Measurements from ENCODE around the gene NOS3. TPM values are rescaled to one million over a fixed set of nuclear protein-coding genes. Genes with fewer than 3 reads are reported as not detected.

NOS3 gene
- total RNA-seq, 1 experiment from 2014 or later: 3.2 TPM

GRCh38 chr7:150955519-150956394, 35.1 kb upstream of the NOS3 start:
- H3K36me3 ChIP-seq (ENCODE audit: low read depth): no peaks in the 10 kb centered on the region
- H3K9me2 ChIP-seq (ENCODE audit: insufficient read depth): no peaks in the 10 kb centered on the region
- no peaks in the 10 kb centered on the region for H3K79me2 ChIP-seq (ENCODE audit: low read depth)
- no peak for DNase-seq
- intact Hi-C loops (cut with micrococcal nuclease; ENCODE audit: unreplicated experiment): no loop called here
- CTCF ChIA-PET: no interaction called here
- H3K4me2 ChIP-seq: no peak overlapping the region
- no peak overlapping the region for H3K27ac ChIP-seq
- BruUV-seq (replicated peaks): no TSS peak
- no peak for TF ChIP-seq CTCF (conservative IDR thresholded peaks at IDR 0.05)
- TF ChIP-seq EZH2 (IDR thresholded peaks at IDR 0.05; ENCODE audit: low read depth): no peak
- no peak overlapping the region for H3K4me3 ChIP-seq
- no peaks in the 10 kb centered on the region for H3K9me3 ChIP-seq (ENCODE audit: insufficient read depth, low read depth)
- no peaks in the 10 kb centered on the region for H4K20me1 ChIP-seq (ENCODE audit: insufficient read depth)
- no peak overlapping the region for H2AFZ ChIP-seq
- POLR2A ChIA-PET (ENCODE audit: unreplicated experiment): no interaction called here
- H3F3A ChIP-seq (ENCODE audit: insufficient read depth, low read depth): no peaks in the 10 kb centered on the region
- no peaks in the 10 kb centered on the region for H3K4me1 ChIP-seq (replicated peaks; ENCODE audit: insufficient read depth)
- peaks cover 54% of the 10 kb centered on the region for H3K27me3 ChIP-seq (ENCODE audit: insufficient read depth, low read depth)

DNA sequence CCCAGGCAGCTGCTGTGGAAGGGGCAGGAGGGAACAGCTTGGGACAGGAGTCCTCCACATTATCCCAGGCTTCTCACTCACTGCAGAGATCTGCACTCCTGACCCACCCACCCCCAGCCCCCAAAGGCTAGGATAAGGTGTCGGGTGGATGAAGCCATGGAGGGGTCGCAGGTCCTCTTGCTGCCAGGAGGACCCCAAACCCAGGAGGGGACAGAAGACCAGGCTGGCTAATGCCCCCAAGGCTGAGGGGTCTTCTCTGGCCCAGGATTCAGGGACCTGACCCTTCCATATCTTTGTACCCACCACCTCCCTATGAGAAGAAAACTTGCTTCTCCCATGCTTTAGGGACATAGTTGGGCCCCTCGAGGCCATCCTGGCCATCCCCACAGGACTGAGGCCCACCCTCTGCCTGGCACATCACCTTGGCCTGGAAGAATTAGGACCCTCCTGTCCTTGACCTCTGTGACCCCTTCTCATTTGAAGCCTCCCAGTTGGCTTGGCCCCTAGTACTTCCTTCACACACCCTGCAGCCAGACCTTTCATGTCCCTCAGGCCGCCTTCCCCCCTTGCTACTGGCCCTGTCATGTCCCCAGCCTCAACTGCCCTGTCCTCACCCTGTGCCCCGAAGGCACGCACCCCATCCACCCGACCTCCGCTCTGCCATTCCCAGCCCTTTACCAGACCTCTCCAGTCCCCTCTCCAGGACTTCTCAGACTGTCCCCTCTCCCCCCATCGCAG, 34.3 kb upstream of the NOS3 start:
- Histone ChIP-seq H4K20me1 (ENCODE audit: insufficient read depth) (no peaks in the 10 kb centered on the region), H3K9me3 (ENCODE audit: insufficient read depth, low read depth) (no peaks in the 10 kb centered on the region), H3F3A (ENCODE audit: insufficient read depth, low read depth) (no peaks in the 10 kb centered on the region), H3K4me3 (no peak overlapping the region), H3K79me2 (ENCODE audit: low read depth) (no peaks in the 10 kb centered on the region), H3K36me3 (ENCODE audit: low read depth) (no peaks in the 10 kb centered on the region), H2AFZ (no peak overlapping the region), H3K9me2 (ENCODE audit: insufficient read depth) (no peaks in the 10 kb centered on the region), H3K4me1 (replicated peaks; ENCODE audit: insufficient read depth) (no peaks in the 10 kb centered on the region), H3K27ac (no peak overlapping the region), H3K27me3 (ENCODE audit: insufficient read depth, low read depth) (peaks cover 48% of the 10 kb centered on the region), H3K4me2 (no peak overlapping the region)
- no peak for TF ChIP-seq CTCF (conservative IDR thresholded peaks at IDR 0.05)
- TF ChIP-seq EZH2 (IDR thresholded peaks at IDR 0.05; ENCODE audit: low read depth): no peak
- DNase-seq: no peak
- intact Hi-C loops (cut with micrococcal nuclease; ENCODE audit: unreplicated experiment): no loop called here
- CTCF ChIA-PET: no interaction called here
- no TSS peak for BruUV-seq (replicated peaks)
- POLR2A ChIA-PET (ENCODE audit: unreplicated experiment): no interaction called here

GRCh38 chr7:150957133-150958020, 33.4 kb upstream of the NOS3 start:
- intact Hi-C loops (cut with micrococcal nuclease; ENCODE audit: unreplicated experiment): no loop called here
- H3K36me3 ChIP-seq (ENCODE audit: low read depth): no peaks in the 10 kb centered on the region
- no peaks in the 10 kb centered on the region for H3K79me2 ChIP-seq (ENCODE audit: low read depth)
- no peak overlapping the region for H3K27ac ChIP-seq
- no peaks in the 10 kb centered on the region for H4K20me1 ChIP-seq (ENCODE audit: insufficient read depth)
- no peaks in the 10 kb centered on the region for H3F3A ChIP-seq (ENCODE audit: insufficient read depth, low read depth)
- no peaks in the 10 kb centered on the region for H3K9me2 ChIP-seq (ENCODE audit: insufficient read depth)
- no peak for TF ChIP-seq EZH2 (IDR thresholded peaks at IDR 0.05; ENCODE audit: low read depth)
- no peak for TF ChIP-seq CTCF (conservative IDR thresholded peaks at IDR 0.05)
- no peak overlapping the region for H3K4me3 ChIP-seq
- no peak overlapping the region for H2AFZ ChIP-seq
- H3K27me3 ChIP-seq (ENCODE audit: insufficient read depth, low read depth): peaks cover 45% of the 10 kb centered on the region
- no peaks in the 10 kb centered on the region for H3K9me3 ChIP-seq (ENCODE audit: insufficient read depth, low read depth)
- POLR2A ChIA-PET (ENCODE audit: unreplicated experiment): no interaction called here
- H3K4me1 ChIP-seq (replicated peaks; ENCODE audit: insufficient read depth): no peaks in the 10 kb centered on the region
- H3K4me2 ChIP-seq: no peak overlapping the region
- no peak for DNase-seq
- CTCF ChIA-PET: no interaction called here
- no TSS peak for BruUV-seq (replicated peaks)

All from PC-9 (cell line).